Measurements from ENCODE around the gene PHOX2B.

DNA sequence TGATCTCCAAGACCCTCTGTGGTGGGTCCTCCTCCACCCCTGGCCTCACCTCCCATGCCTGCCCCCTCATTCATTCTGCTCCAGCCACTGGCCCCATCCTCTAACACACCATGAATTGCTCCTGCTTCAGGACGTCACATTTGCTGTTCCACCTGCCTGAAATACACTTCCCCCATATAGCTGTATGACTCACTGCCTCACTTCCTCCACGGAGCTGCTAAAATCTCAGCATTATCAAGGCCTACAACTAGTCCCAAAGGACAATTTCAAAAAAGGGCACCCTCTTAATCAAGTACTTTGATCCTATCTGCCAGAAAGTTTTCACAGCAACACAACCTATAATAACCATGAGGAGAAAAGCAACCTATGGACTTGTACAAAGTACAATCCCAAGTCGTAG lies 43.6 kb upstream of the PHOX2B start:
- TF ChIP-seq, protein P1, sequence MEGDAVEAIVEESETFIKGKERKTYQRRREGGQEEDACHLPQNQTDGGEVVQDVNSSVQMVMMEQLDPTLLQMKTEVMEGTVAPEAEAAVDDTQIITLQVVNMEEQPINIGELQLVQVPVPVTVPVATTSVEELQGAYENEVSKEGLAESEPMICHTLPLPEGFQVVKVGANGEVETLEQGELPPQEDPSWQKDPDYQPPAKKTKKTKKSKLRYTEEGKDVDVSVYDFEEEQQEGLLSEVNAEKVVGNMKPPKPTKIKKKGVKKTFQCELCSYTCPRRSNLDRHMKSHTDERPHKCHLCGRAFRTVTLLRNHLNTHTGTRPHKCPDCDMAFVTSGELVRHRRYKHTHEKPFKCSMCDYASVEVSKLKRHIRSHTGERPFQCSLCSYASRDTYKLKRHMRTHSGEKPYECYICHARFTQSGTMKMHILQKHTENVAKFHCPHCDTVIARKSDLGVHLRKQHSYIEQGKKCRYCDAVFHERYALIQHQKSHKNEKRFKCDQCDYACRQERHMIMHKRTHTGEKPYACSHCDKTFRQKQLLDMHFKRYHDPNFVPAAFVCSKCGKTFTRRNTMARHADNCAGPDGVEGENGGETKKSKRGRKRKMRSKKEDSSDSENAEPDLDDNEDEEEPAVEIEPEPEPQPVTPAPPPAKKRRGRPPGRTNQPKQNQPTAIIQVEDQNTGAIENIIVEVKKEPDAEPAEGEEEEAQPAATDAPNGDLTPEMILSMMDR (IDR thresholded peaks at IDR 0.05), result no peak
- TF ChIP-seq POLR2A (IDR thresholded peaks at IDR 0.05), result no peak
